Measurements from ENCODE around the gene HOXD3.

Gene HOXD3

DNA sequence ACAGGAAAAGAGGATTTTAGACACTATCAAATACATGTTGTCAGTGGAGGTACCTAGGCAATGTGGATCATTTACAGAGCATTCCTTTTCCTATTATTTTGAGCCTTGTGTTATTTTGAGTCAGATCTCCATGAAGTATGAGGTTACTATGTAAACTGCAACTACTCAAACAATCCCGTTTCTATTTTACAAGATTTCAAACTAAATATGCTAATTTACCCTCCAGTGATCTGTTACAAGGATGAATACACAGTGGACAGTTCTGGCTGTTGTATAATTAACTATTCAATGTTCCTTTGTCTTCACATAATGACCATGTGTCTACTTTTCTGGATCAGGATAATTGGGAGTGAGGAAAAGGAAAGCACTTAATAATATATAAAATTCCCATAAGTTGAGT is 35.9 kb downstream of the HOXD3 start:
- no peak for DNase-seq (ENCODE audit: extremely low spot score)
- POLR2A ChIA-PET = no interaction called here
- TF ChIP-seq, protein P1, sequence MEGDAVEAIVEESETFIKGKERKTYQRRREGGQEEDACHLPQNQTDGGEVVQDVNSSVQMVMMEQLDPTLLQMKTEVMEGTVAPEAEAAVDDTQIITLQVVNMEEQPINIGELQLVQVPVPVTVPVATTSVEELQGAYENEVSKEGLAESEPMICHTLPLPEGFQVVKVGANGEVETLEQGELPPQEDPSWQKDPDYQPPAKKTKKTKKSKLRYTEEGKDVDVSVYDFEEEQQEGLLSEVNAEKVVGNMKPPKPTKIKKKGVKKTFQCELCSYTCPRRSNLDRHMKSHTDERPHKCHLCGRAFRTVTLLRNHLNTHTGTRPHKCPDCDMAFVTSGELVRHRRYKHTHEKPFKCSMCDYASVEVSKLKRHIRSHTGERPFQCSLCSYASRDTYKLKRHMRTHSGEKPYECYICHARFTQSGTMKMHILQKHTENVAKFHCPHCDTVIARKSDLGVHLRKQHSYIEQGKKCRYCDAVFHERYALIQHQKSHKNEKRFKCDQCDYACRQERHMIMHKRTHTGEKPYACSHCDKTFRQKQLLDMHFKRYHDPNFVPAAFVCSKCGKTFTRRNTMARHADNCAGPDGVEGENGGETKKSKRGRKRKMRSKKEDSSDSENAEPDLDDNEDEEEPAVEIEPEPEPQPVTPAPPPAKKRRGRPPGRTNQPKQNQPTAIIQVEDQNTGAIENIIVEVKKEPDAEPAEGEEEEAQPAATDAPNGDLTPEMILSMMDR (IDR thresholded peaks at IDR 0.05; ENCODE audit: control extremely low read depth, extremely low read depth, low read depth, missing control alignments) = no peak
- CTCF ChIA-PET = no interaction called here

DNA sequence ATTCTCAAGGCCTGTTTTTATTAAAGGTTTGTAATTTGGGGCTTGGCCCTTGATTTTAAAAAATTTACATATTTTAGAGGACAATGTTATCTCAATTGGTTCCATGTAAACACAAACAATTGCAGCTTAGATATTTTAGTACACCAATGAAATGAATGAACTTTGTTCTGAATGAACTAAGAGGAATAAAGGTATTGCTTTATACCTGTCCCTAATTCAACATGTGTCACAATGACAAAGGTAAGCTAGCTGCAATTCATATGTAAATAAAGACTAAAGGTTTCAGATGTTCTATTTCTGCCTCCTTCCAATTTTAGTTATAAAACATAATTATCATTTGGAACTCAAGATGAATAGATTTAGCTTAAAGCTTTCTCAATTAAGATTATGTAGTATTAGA is 42.8 kb downstream of the HOXD3 start:
- CTCF ChIA-PET = interaction anchor here (1.5 to 1.9 kb wide), 2 partner anchors 27 to 59 kb away, joined by 3 to 6 read pairs; no protein-coding TSS in a partner anchor
- no peak for DNase-seq (ENCODE audit: extremely low spot score)
- POLR2A ChIA-PET = interaction anchor here (0.6 kb wide), 1 partner anchor 39 kb away, joined by 3 read pairs; no protein-coding TSS in a partner anchor
- TF ChIP-seq, protein P1 (IDR thresholded peaks at IDR 0.05; ENCODE audit: control extremely low read depth, extremely low read depth, low read depth, missing control alignments) = no peak

DNA sequence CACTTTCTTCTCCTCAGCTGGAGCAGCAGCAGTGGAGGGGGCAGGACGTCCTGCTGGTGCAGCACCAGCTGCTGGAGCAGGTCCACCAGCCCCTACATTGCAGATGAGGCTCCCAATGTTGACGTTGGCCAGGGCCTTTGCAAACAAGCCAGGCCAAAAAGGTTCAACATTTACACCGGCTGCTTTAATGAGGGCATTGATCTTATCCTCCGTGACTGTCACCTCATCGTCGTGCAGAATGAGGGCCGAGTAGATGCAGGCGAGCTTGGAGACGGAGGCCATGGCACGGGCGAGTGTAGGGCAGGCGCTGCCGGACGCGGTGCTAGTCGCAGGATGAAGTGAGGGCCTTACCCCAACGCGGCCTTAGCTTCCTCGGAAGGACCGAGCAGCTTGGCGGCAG is 43.9 kb downstream of the HOXD3 start:
- TF ChIP-seq, protein P1 (IDR thresholded peaks at IDR 0.05; ENCODE audit: control extremely low read depth, extremely low read depth, low read depth, missing control alignments) = no peak
- POLR2A ChIA-PET = no interaction called here
- DNase-seq (ENCODE audit: extremely low spot score) = no peak
- CTCF ChIA-PET = no interaction called here

DNA sequence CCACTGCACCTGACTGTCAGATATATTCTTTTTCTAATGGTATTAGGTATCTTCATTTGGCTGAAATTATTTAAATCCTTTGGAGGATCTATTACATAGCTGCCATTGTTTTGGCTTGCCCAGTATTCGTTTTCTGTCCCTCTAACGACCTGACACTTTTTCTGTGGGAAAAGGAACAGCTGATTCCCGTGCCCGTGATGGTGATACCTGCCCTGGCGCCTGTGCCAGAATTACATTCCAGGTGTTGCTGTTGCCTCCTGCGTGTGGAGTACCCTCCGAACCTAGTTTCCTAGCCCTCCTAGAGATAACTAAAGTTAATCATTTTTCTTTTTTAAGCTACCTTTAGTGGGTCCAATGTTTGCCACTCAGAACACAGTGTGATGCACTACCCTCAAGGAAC is 45.4 kb downstream of the HOXD3 start:
- ChIA-PET CTCF (interaction anchor here (0.9 to 1.1 kb wide), 2 partner anchors 7 to 14 kb away, joined by 3 read pairs; no protein-coding TSS in a partner anchor), POLR2A (no interaction called here)
- TF ChIP-seq, protein P1 (IDR thresholded peaks at IDR 0.05; ENCODE audit: control extremely low read depth, extremely low read depth, low read depth, missing control alignments) = no peak
- no peak for DNase-seq (ENCODE audit: extremely low spot score)

DNA sequence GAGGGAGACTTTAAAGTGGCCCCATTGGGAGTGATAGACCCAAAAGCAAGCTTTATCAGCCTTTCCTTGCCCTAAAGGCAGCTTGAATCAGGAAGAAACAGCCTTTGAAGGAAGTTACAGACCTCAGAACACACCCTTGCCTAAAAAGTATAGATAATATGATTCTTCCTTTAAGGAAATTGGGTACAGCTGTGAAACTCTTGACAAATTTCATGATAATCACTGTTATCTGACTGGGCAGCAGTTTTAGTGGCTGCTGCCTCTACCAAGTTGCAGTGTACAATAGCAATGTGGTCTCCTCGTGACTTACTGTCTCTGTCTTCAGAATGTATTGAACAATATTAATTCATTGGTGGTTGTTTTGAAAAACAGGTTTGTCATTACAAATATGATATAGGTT is 48.0 kb downstream of the HOXD3 start:
- DNase-seq (ENCODE audit: extremely low spot score) = no peak
- POLR2A ChIA-PET = no interaction called here
- CTCF ChIA-PET = interaction anchor here (0.9 kb wide), 1 partner anchor 28 kb away, joined by 3 read pairs; no protein-coding TSS in a partner anchor
- TF ChIP-seq, protein P1 (IDR thresholded peaks at IDR 0.05; ENCODE audit: control extremely low read depth, extremely low read depth, low read depth, missing control alignments) = no peak

DNA sequence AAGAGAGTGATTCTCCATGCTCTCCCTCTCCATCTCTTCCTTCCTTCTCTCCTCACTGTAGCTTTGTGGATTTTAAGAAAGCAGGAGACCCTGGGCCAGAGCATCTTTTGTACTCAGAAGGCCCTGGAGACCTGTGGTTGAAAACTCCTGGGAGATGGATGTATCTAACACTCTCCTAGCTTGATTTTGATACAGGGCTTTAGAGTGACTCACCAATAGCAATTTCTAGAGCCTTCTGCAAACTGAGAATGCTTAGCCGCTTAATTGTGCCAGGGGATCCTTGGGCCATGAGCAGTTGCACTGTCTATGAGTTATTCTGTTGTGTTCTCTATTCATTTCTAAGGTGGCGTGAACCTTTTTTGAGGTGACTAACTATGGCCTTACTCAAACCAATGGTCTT is 49.0 kb downstream of the HOXD3 start:
- TF ChIP-seq, protein P1 (IDR thresholded peaks at IDR 0.05; ENCODE audit: control extremely low read depth, extremely low read depth, low read depth, missing control alignments) = no peak
- POLR2A ChIA-PET = no interaction called here
- CTCF ChIA-PET = no interaction called here
- DNase-seq (ENCODE audit: extremely low spot score) = no peak

DNA sequence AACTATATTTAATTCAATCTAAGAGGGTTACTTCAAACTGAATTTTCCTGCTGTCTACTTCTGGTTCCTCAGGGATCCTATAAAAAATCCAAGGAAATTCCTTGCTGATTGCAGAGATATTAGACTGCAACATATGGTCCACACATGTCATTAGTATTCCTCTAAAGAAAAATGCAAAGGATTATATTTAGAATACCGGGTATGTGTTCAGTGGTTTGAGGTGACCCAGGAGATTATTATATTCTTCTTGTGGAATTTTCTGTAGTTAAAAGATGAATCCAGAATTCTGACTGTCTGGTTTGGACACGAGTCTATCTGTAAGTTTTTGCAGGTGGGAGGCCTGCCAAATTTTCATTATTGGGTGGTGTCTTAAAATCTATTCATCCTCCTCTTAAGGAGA is 49.6 kb downstream of the HOXD3 start:
- no peak for DNase-seq (ENCODE audit: extremely low spot score)
- CTCF ChIA-PET = interaction anchor here (1.3 to 1.6 kb wide), 2 partner anchors 13 to 27 kb away, joined by 3 to 4 read pairs; no protein-coding TSS in a partner anchor
- POLR2A ChIA-PET = no interaction called here
- TF ChIP-seq, protein P1 (IDR thresholded peaks at IDR 0.05; ENCODE audit: control extremely low read depth, extremely low read depth, low read depth, missing control alignments) = no peak
